Heart left ventricle (tissue), 13 donors: ENCODE data around the gene SGK2.

ENCODE experiments used
- POLR2A ChIP-seq, 2 donors: fragments of 450-650 bp; IDR thresholded peaks; one replicate each; pipeline ENCODE4 v1.6.1; 2017; ENCODE audit warnings: antibody characterized with exemption in 2 of 2, mild to moderate bottlenecking in 2 of 2, moderate library complexity in 2 of 2
- TF ChIP-seq, protein P1 (sequence below), 12 donors: fragments of 200-600 bp; sonication (generic) in 4 of 12; IDR thresholded peaks; one replicate each; pipeline versions ENCODE4 v1.5.0 to v1.8.0; 2018 to 2022; ENCODE audit warnings: antibody characterized with exemption in 12 of 12, mild to moderate bottlenecking in 5 of 12
- donor health status: ischemic (EF 13 %, LVEDD 7.1; RV severe dilation, severe dysfunction).
- donor health status: DM: no; HTN: yes; CAD: no.
- donor health status: DM: no; HTN: no; CAD: no.
- donor health status: ischemic (EF 25% LVEDD 6.9; RV normal size, moderate dysfunction).
- donor health status: ischemic (EF 25% LVEDD 5.7; RV mildly dilated, moderate dysfunction).
- donor health status: ischemic (EF 35%, LVEDD 5.7; RV mildly dilated, moderate dysfunction).
- donor health status: nonischemic (EF 11% LVEDD 7.7; RV severe dilation, severe dysfunction).
- donor health status: DM: yes; HTN: yes; CAD: no.
- donor health status: PGD.
- donor health status: ischemic (EF 29% LVEDD 5.4; RV normal size, mild dysfunction).
- donor health status: nonischemic (EF 23%, LVEDD 6.1; RV moderate dilation, normal function).

DNA sequence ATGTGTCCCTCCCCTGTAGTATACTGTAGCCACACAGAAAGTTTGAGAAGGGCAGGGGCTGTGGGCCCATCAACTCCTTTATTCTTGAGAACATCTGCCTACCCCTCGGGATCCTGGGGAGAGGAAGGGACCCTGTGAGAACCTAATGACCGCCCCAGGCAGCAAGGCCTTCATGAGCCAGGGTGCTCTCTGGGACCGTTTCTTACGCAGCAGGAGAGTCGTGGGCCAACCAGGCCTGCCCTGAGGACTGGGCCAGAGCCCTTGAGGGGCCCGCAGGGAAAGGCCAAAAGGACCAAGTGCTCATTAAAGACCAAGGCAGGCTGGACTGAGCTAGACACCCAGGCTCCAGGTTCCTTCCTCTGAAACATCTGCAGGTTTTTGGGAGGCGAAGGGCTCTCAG, 5.2 kb downstream of the SGK2 start:
- TF ChIP-seq, protein P1, sequence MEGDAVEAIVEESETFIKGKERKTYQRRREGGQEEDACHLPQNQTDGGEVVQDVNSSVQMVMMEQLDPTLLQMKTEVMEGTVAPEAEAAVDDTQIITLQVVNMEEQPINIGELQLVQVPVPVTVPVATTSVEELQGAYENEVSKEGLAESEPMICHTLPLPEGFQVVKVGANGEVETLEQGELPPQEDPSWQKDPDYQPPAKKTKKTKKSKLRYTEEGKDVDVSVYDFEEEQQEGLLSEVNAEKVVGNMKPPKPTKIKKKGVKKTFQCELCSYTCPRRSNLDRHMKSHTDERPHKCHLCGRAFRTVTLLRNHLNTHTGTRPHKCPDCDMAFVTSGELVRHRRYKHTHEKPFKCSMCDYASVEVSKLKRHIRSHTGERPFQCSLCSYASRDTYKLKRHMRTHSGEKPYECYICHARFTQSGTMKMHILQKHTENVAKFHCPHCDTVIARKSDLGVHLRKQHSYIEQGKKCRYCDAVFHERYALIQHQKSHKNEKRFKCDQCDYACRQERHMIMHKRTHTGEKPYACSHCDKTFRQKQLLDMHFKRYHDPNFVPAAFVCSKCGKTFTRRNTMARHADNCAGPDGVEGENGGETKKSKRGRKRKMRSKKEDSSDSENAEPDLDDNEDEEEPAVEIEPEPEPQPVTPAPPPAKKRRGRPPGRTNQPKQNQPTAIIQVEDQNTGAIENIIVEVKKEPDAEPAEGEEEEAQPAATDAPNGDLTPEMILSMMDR (IDR thresholded peaks at IDR 0.05), result no peak
- TF ChIP-seq POLR2A (IDR thresholded peaks at IDR 0.05), result no peak
